Activated CD4-positive, CD25-positive, alpha-beta regulatory T cell treated with anti-CD3 and anti-CD28 coated beads, Interleukin-2, amount 50 U/mL, for 72 hours (primary cell): Measurements from ENCODE around the gene ABCB8.
A peak's percentile ranks its signal among the peaks of the same experiment; 100 is the strongest.

Source experiments
- DNase-seq: peaks from one replicate; pipeline ENCODE4 v3.0.0; 2021

The ABCB8 gene

GRCh38 chr7:151028131-151028947 is at the start of gene ABCB8:
Gene ABCB8 (plus strand): TSS chr7:151028450. CDS start chr7:151028516, 66 bp downstream.
- peak; percentile 96 for DNase-seq

DNA sequence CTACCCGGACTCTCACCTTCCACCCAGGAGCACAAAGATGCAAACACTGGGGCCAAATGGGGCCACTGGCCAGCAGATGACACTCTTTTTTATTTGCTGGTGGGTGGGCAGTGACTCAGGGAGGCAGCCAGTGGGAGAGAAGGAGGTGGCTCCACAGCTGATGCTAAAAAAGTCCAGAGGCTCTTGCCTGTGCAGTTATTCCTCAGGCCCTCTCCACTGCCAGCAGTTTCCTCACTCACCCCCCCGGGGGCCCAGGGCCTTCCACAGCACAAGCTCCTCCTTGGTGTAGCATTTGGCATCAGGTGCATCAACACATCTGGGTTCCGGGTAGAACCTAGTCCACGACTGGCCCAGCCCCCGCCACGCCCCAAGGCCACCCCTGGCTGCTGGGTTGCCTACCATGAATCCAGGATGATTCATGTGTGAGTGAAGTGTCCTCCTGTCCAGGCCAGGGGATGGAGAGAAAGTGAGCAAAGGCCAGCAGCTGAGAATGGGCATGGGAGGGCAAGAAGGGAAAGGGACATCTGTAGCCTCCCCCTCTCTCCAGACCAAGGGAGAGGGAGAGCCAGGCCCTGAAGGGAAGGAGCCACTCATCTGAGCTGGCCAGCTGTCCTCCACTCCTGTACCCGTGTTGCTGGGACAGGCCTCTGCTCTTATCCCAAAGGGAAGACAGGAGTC is 48.4 kb upstream of the ABCB8 start:
- DNase-seq, result no peak

GRCh38 chr7:150980663-150981062 is 47.6 kb upstream of the ABCB8 start:
- no peak for DNase-seq

DNA sequence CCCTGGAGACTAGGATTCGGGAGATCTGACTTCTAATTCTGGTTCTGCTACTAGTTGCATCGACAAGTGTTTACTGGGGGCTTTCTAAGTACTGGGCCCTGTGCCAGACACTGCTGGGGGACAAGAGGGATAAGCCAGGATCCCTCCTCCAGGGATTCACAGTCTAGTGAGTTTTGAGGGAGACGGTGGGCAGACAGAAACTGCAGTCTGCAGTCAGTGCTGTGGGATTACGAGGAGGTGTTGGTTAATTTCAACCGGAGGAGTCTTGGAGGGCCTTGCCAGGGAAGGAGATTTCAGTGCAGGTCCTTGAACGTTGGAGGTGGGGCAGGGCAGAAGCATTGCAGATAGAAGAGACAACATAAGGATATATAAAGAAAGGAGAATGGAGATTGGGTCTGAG is 46.6 kb upstream of the ABCB8 start:
- no peak for DNase-seq

- DNase-seq, result no peak
Observed at GRCh38 chr7:150982351-150982750, 45.9 kb upstream of the ABCB8 start.

- no peak for DNase-seq
Observed at GRCh38 chr7:150983893-150984368, 44.3 kb upstream of the ABCB8 start.

DNA sequence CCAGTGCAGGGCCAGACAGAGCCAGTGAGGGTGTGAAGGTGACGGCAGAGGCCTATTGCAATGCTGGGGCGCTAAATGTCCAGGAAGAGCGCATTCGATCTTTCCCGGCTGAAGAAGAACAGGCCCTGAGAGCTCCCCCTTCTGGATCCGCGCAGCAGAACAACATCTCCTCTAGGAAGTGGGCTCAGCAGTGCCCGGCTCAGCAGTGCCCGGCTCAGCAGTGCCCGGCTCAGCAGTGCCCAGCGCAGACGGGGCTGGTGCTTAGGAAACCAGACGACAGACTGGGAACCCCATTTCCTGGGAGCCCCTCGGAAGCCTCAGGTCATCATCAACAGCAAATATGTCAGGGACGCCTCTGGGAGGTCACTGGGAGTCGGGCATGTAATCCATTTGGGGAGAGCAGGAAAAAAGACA is 42.1 kb upstream of the ABCB8 start:
- DNase-seq, result peak; percentile 59

DNA sequence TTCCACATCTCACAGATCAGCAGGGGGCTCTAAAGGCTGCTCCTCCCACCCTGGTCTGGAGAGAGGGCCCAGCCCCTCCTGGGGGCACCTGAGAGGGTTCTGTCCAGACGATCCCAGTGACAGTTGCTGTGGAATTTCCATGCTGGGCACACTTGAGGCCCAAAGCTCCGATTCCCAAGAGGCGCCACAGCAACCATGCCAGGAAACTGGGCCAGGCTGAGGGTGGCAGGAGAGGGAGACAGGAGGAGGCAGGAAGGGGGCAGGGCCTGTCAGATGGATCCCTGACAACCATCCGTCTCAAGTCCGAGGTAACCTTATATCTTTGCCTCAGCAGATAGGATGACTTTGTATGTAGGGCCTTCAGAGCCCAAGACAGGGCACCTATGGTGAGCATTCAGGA is 41.7 kb upstream of the ABCB8 start:
- no peak for DNase-seq

GRCh38 chr7:150988230-150989226 is 39.7 kb upstream of the ABCB8 start:
- peak; percentile 77 for DNase-seq

GRCh38 chr7:150989456-150989855 is 38.8 kb upstream of the ABCB8 start:
- no peak for DNase-seq

DNA sequence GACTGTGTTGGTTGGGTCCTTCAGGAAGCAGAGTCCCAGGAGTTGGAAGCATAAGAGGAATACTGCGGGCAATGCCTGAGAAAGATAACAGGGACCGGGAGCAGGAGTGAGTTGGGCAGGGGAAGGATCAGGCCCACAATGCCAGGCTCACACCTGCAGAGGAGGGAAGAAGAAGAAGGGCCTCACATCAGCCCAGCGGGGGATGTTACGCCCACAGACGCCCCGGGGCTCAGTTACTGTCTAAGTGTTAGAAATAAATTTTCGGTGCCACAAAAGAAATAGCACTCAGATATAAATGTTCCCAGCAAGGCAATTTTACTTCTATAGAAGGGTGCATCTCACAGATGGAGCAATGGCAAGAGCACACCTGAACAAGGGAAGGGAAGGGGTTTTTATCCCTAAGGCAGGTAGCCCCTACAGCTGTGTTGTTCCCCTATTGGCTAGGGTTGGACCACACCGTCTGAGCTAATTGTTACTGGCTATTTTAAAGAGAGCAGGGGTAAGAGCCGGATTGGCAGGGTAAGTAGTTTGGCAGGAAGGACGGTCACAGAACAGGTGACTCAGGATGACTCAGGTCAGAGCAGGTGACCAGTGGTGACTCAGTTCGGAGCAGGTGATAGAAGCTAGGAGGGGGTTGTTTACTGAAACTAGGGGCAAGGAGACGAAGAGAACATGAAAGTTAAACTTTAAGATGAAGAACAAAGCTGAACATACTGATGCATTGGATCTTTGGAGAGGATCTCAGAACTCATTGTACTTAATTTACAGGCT is 37.6 kb upstream of the ABCB8 start, which contains the start of gene NOS3:
Gene NOS3, plus strand, starts transcription at position 602 of the 771 bp plus-strand sequence. CDS start 2,787 bp downstream, outside the sequence.
- no peak for DNase-seq

GRCh38 chr7:150992051-150992640 is 36.1 kb upstream of the ABCB8 start:
- no peak for DNase-seq

DNA sequence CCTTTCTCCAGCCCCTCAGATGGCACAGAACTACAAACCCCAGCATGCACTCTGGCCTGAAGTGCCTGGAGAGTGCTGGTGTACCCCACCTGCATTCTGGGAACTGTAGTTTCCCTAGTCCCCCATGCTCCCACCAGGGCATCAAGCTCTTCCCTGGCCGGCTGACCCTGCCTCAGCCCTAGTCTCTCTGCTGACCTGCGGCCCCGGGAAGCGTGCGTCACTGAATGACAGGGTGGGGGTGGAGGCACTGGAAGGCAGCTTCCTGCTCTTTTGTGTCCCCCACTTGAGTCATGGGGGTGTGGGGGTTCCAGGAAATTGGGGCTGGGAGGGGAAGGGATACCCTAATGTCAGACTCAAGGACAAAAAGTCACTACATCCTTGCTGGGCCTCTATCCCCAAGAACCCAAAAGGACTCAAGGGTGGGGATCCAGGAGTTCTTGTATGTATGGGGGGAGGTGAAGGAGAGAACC is 35.4 kb upstream of the ABCB8 start:
- DNase-seq, result no peak

DNA sequence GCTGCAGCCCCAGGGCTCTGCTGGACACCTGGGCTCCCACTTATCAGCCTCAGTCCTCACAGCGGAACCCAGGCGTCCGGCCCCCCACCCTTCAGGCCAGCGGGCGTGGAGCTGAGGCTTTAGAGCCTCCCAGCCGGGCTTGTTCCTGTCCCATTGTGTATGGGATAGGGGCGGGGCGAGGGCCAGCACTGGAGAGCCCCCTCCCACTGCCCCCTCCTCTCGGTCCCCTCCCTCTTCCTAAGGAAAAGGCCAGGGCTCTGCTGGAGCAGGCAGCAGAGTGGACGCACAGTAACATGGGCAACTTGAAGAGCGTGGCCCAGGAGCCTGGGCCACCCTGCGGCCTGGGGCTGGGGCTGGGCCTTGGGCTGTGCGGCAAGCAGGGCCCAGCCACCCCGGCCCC is 34.7 kb upstream of the ABCB8 start:
- DNase-seq, result no peak

- no peak for DNase-seq
Observed at GRCh38 chr7:150994141-150994837, 34.0 kb upstream of the ABCB8 start.

GRCh38 chr7:150994838-150995510 is 33.3 kb upstream of the ABCB8 start:
- no peak for DNase-seq

GRCh38 chr7:150996376-150997074 is 31.7 kb upstream of the ABCB8 start:
- DNase-seq, result no peak

DNA sequence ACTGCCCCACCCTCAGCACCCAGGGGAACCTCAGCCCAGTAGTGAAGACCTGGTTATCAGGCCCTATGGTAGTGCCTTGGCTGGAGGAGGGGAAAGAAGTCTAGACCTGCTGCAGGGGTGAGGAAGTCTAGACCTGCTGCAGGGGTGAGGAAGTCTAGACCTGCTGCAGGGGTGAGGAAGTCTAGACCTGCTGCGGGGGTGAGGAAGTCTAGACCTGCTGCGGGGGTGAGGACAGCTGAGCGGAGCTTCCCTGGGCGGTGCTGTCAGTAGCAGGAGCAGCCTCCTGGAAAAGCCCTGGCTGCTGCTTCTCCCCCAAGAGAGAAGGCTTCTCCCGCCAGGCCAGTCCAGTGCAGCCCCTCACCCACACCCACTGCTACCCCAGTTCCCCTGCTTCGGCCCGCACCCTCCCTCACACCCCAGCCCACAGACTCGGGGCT is 31.2 kb upstream of the ABCB8 start:
- DNase-seq, result no peak

GRCh38 chr7:150997817-150998216 is 30.4 kb upstream of the ABCB8 start:
- DNase-seq, result no peak
